NCI-H2171 (cell line): ENCODE results near the gene INPP5B.
"Not testable (repeated sequence)": the region's sequence is repeated elsewhere in the genome, so short reads cannot be mapped to it uniquely, and the experiment has no call there.

Source experiments
- DNase-seq: peaks from one replicate; lab custom pipeline; 2025; lab: John Stamatoyannopoulos, UW

The INPP5B gene

GRCh38 chr1:37911478-37911877, 35.4 kb downstream of the INPP5B start:
- DNase-seq: not testable (repeated sequence)

DNA sequence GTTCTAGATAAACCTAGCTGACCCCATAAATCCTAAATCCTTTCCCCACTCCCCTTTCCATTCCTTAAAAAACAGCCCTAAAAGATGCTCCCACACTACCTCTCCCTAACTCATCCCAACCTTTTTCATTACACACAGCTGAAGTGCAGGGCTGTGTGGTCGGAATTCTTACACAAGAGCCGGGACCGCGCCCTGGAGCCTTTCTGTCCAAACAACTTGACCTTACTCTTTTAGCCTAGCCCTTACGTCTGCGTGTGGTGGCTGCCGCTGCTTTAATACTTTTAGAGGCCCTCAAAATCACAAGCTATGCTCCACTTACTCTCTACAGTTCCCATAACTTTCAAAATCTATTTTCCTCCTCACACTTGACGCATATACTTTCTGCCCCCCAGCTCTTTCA, 36.0 kb downstream of the INPP5B start:
- not testable (repeated sequence) for DNase-seq

- not testable (repeated sequence) for DNase-seq
Measured at GRCh38 chr1:37908531-37908930, 38.3 kb downstream of the INPP5B start.

- DNase-seq: not testable (repeated sequence)
Measured at GRCh38 chr1:37907416-37908125, 39.3 kb downstream of the INPP5B start.

- DNase-seq: not testable (repeated sequence)
Measured at GRCh38 chr1:37906591-37906990, 40.3 kb downstream of the INPP5B start.

- DNase-seq: no peak
Measured at GRCh38 chr1:37905727-37906126, 41.1 kb downstream of the INPP5B start.

DNA sequence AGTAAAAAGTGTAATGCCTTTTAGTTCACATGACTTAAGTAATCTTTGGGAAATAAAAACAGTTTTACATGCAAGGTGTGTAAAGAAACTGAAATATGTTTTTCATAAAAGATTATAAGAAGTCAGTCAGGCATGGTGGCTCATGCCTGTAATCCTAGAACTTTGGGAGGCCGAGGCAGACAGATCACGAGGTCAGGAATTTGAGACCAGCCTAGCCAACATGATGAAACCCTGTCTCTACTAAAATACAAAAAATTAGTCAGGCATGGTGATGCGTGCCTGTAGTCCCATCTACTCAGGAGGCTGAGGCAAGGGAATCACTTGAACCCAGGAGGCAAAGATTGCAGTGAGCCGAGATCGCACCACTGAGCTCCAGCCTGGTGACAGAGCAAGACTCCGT, 42.9 kb downstream of the INPP5B start:
- DNase-seq: not testable (repeated sequence)

DNA sequence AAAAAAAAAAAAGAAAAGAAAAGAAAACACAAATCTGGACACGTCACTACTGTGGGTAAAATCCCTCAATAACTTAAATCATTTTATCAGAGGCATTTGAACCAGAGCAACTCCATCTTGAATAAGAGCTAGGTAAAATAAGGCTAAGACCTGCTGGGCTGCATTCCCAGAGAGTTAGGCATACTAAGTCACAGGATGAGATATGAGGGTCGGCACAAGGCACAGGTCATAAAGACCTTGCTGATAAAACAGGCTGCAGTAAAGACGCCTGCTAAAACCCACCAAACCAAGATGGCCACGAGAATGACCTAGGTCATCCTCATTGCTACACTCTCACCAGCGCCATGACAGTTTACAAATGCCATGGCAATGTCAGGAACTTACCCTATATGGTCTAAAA, 43.9 kb downstream of the INPP5B start:
- DNase-seq: no peak

DNA sequence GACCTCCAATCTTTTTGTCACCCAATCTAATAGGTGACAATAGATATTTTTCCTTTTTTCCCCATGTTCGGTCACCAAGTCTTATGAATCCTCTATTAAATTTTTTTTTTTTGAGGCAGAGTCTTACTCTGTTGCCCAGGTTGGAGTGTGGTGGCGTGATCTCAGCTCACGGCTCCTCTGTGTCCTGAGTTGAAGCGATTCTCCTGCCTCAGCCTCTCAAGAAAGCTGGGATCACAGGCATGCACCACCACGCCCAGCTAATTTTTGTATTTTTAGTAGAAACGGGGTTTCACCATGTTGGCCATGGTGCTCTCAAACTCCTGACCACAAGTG, 45.0 kb downstream of the INPP5B start:
- no peak for DNase-seq

GRCh38 chr1:37901191-37901892, 45.5 kb downstream of the INPP5B start:
- DNase-seq: no peak

- DNase-seq: not testable (repeated sequence)
Measured at GRCh38 chr1:37897563-37897962, 49.3 kb downstream of the INPP5B start.

DNA sequence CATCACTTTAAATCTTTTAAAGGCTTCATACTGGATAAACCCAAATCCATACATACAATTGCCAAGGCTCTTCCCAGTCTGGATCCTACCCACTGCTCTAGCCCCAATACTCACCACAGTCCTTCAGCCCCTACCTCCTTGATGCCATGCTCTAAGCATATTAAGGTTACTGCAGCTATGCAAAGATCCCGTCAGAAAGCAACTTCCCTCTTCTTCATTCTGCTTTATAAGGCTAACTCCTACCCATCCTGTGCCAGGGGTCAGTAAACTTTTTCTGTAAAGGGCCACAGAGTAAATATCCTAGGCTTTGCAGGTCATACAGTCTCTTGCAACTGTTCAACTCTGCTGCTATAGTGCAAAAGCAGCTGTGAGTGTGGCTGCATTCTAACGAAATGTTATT, 53.2 kb downstream of the INPP5B start:
- DNase-seq: no peak

DNA sequence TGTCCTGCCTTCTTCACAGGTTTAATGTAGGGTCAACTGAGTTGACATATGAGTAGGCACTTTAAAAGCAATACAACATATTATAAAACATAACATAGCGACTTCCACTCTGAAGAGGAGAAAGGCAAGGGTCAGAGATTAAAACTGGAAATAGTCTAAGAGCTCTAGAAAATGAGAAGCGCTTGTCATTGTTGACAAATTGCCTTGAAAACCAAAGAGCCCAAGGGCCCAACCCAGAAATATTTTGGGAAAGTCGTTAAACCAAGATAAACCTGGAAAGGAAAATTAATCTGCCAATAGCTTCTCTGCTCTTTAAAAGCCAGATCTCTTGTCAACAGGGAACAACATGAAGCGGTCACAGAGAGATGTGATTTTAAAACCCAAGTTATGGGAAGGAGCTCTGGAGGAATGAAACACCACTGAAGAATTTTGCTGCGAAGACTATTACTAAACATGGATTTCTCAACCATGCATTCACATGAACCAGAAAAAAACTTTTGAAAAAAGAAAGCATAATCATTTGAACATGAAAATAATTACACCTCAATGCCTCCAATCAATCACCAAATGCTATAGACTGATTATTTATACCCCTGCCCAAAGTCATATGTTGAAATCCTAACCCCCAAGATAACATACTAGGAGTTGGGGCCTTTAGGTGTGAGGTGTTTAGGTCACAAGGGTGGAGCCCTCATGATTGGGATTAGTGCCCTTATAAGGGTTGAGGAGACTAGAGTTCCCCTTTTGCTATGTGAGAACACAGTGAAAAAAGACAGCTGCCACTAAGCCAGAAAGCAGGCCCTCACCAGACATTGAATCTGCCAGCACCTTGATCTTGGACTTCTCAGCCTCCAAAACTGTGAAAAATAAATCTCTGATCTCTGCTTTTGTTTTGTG, 54.5 kb downstream of the INPP5B start:
- DNase-seq: no peak

DNA sequence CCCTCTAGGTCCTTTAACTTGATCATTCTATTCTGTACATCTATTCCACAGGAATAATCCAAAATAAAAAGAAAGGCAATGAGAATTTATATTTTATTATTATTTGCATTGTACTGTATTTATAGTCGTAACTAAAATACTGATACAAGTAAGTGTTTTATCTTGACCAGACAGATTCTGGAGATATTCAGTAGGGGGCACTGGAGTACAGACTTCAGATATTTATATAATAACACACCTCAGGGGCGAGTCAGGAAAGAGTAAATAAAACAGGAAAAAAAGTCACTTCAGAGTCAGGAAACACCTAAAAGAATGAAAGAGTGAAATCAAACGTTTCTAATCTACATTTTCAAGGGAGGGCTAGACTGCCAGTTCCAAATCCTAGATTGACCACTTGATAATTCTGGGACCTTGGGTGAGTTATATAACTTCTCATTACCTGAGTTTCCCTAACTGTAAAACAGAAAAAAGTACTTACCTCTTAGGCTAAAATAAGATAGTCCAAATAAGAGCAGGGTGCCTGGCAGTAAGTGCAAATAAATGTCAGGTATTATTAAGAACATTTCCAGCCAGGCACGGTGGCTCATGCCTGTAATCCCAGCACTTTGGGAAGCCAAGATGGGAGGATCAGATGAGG, 56.4 kb downstream of the INPP5B start:
- DNase-seq: no peak

GRCh38 chr1:37888022-37888700, 58.7 kb downstream of the INPP5B start:
- no peak for DNase-seq

- DNase-seq: no peak
Measured at GRCh38 chr1:37884145-37884544, 62.7 kb downstream of the INPP5B start.

- DNase-seq: no peak
Measured at GRCh38 chr1:37883671-37884070, 63.2 kb downstream of the INPP5B start.

GRCh38 chr1:37879865-37880264, 67.0 kb downstream of the INPP5B start:
- DNase-seq: no peak

GRCh38 chr1:37878071-37878470, 68.8 kb downstream of the INPP5B start:
- no peak for DNase-seq

GRCh38 chr1:37875833-37876232, 71.0 kb downstream of the INPP5B start:
- DNase-seq: no peak

DNA sequence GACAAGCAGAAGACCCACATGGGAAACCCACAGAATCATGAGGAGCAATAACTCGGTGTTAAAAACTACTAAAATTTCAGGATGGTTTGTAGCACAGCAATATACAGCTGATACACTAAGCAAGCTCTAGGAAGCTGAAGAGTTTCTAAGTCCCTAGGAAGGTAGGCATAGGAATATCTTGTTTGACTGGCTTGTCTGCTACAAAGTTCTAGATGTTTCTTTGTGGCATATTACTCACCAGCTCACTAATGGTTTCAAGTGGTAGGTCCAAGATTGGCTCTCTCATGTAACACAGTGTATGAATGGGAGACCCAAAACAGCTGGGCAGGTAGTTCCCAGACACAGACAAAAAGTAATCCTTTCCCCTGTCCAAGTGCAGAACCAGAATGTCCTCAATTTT, 74.2 kb downstream of the INPP5B start:
- no peak for DNase-seq

- no peak for DNase-seq
Measured at GRCh38 chr1:37868466-37868865, 78.4 kb downstream of the INPP5B start.
